Measurements from ENCODE around the gene PRKCB. TPM values are rescaled to one million over a fixed set of nuclear protein-coding genes. Genes with fewer than 3 reads are reported as not detected.

Gene PRKCB
- total and polyA plus RNA-seq, 2 experiments from 2014 or later: 3.7 to 16.4 TPM

DNA sequence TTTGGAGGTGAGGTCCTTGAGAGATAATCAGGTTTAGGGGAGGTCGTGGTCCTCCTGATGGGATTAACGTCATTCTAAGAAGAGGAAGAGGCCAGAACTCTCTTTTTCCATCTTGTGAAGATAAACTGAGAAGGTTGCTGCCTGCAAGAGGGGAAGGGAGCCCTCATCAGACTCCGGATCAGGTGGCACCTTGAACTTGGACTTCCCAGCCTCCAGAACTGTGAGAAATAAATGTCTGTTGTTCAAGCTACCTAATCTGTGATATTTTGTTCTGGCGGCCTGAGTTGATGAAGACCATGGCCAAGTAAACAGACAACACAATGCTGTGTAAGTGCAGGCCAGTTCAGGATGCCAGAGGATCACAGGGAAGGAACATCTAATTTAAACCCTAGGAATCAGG is 10.9 kb upstream of the PRKCB start (continued):
- TF ChIP-seq, protein P1, sequence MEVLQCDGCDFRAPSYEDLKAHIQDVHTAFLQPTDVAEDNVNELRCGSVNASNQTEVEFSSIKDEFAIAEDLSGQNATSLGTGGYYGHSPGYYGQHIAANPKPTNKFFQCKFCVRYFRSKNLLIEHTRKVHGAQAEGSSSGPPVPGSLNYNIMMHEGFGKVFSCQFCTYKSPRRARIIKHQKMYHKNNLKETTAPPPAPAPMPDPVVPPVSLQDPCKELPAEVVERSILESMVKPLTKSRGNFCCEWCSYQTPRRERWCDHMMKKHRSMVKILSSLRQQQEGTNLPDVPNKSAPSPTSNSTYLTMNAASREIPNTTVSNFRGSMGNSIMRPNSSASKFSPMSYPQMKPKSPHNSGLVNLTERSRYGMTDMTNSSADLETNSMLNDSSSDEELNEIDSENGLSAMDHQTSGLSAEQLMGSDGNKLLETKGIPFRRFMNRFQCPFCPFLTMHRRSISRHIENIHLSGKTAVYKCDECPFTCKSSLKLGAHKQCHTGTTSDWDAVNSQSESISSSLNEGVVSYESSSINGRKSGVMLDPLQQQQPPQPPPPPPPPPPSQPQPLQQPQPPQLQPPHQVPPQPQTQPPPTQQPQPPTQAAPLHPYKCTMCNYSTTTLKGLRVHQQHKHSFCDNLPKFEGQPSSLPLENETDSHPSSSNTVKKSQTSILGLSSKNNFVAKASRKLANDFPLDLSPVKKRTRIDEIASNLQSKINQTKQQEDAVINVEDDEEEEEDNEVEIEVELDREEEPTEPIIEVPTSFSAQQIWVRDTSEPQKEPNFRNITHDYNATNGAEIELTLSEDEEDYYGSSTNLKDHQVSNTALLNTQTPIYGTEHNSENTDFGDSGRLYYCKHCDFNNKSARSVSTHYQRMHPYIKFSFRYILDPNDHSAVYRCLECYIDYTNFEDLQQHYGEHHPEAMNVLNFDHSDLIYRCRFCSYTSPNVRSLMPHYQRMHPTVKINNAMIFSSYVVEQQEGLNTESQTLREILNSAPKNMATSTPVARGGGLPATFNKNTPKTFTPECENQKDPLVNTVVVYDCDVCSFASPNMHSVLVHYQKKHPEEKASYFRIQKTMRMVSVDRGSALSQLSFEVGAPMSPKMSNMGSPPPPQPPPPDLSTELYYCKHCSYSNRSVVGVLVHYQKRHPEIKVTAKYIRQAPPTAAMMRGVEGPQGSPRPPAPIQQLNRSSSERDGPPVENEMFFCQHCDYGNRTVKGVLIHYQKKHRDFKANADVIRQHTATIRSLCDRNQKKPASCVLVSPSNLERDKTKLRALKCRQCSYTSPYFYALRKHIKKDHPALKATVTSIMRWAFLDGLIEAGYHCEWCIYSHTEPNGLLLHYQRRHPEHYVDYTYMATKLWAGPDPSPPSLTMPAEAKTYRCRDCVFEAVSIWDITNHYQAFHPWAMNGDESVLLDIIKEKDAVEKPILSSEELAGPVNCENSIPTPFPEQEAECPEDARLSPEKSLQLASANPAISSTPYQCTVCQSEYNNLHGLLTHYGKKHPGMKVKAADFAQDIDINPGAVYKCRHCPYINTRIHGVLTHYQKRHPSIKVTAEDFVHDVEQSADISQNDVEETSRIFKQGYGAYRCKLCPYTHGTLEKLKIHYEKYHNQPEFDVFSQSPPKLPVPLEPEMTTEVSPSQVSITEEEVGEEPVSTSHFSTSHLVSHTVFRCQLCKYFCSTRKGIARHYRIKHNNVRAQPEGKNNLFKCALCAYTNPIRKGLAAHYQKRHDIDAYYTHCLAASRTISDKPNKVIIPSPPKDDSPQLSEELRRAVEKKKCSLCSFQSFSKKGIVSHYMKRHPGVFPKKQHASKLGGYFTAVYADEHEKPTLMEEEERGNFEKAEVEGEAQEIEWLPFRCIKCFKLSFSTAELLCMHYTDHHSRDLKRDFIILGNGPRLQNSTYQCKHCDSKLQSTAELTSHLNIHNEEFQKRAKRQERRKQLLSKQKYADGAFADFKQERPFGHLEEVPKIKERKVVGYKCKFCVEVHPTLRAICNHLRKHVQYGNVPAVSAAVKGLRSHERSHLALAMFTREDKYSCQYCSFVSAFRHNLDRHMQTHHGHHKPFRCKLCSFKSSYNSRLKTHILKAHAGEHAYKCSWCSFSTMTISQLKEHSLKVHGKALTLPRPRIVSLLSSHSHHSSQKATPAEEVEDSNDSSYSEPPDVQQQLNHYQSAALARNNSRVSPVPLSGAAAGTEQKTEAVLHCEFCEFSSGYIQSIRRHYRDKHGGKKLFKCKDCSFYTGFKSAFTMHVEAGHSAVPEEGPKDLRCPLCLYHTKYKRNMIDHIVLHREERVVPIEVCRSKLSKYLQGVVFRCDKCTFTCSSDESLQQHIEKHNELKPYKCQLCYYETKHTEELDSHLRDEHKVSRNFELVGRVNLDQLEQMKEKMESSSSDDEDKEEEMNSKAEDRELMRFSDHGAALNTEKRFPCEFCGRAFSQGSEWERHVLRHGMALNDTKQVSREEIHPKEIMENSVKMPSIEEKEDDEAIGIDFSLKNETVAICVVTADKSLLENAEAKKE (CRISPR knock-in tag; IDR thresholded peaks at IDR 0.05): no peak
- TF ChIP-seq JUNB (IDR thresholded peaks at IDR 0.05; ENCODE audit: unreplicated experiment) (no peak), ZNF331 (CRISPR knock-in tag; IDR thresholded peaks at IDR 0.05; ENCODE audit: low read depth) (no peak)
- TF ChIP-seq, protein P2, sequence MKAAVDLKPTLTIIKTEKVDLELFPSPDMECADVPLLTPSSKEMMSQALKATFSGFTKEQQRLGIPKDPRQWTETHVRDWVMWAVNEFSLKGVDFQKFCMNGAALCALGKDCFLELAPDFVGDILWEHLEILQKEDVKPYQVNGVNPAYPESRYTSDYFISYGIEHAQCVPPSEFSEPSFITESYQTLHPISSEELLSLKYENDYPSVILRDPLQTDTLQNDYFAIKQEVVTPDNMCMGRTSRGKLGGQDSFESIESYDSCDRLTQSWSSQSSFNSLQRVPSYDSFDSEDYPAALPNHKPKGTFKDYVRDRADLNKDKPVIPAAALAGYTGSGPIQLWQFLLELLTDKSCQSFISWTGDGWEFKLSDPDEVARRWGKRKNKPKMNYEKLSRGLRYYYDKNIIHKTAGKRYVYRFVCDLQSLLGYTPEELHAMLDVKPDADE (IDR thresholded peaks at IDR 0.05): no peak
- TF ChIP-seq, protein P3, sequence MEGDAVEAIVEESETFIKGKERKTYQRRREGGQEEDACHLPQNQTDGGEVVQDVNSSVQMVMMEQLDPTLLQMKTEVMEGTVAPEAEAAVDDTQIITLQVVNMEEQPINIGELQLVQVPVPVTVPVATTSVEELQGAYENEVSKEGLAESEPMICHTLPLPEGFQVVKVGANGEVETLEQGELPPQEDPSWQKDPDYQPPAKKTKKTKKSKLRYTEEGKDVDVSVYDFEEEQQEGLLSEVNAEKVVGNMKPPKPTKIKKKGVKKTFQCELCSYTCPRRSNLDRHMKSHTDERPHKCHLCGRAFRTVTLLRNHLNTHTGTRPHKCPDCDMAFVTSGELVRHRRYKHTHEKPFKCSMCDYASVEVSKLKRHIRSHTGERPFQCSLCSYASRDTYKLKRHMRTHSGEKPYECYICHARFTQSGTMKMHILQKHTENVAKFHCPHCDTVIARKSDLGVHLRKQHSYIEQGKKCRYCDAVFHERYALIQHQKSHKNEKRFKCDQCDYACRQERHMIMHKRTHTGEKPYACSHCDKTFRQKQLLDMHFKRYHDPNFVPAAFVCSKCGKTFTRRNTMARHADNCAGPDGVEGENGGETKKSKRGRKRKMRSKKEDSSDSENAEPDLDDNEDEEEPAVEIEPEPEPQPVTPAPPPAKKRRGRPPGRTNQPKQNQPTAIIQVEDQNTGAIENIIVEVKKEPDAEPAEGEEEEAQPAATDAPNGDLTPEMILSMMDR (conservative IDR thresholded peaks at IDR 0.05; ENCODE audit: low read depth in 2 of 2): no peak

DNA sequence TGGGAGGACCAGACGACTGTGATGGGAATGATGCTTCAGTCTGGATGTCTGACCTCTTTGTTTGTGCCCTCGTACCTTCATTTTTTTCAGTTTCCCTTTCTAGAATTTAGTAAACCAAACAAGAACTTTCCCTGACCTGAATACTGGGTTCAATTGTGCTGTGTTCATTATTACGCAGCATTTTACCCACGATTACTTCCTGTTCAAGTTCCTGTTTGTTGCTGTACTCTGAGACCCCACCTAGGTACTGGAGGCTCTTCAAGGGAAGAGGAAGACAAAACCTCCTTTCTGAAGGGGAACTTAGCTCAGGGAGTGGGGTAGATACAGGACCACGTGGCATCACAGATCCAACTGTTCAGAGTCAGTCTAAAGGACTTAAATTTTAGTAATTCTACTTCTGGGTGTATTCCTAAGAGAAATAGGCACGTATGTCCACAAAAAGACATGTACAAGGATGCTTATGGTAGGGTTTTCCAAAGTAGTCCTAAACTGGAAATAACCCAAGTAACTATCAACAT is 9.2 kb upstream of the PRKCB start:
- Histone ChIP-seq H3K4me1 (ENCODE audit: insufficient read depth) (no peaks in the 10 kb centered on the region), H3K4me2 (no peak overlapping the region), H3K27me3 (ENCODE audit: insufficient read depth) (no peaks in the 10 kb centered on the region), H3K27ac (ENCODE audit: low read depth) (no peak overlapping the region), H3K4me3 (no peak overlapping the region), H4K20me1 (replicated peaks; ENCODE audit: insufficient read depth) (no peaks in the 10 kb centered on the region), H3K79me2 (replicated peaks; ENCODE audit: insufficient read depth) (no peaks in the 10 kb centered on the region), H3K36me3 (ENCODE audit: insufficient read depth) (no peaks in the 10 kb centered on the region), H3F3A (replicated peaks; ENCODE audit: low read depth) (no peaks in the 10 kb centered on the region), H2AFZ (peak overlapping the region; percentile 63; the same call in 1 of the 2 replicates), H3K9me2 (ENCODE audit: insufficient read depth) (0 out of 2 replicates have a peak, but pooled peaks cover under 1% of the 10 kb centered on the region)
- peaks cover 19% of the 10 kb centered on the region; the same call in 2 of the 3 replicates for H3K9me3 Mint-ChIP-seq
- H3K4me1 Mint-ChIP-seq: no peaks in the 10 kb centered on the region
- ATAC-seq (no peak), DNase-seq (ENCODE audit: low spot score) (no peak)
- peaks cover 4% of the 10 kb centered on the region for H3K27me3 Mint-ChIP-seq (ENCODE audit: insufficient read depth, low read depth, poor library complexity)
- no peak overlapping the region for H3K4me3 Mint-ChIP-seq
- TF ChIP-seq CREB1 (CRISPR knock-in tag; IDR thresholded peaks at IDR 0.05; ENCODE audit: low read depth): no peak
- TF ChIP-seq, protein P3 (conservative IDR thresholded peaks at IDR 0.05; ENCODE audit: low read depth in 2 of 2): no peak
- no peaks in the 10 kb centered on the region for H3K36me3 Mint-ChIP-seq (ENCODE audit: low read depth)
- no peak overlapping the region for H3K27ac Mint-ChIP-seq
